HEK293 (cell line): ENCODE measurements around the gene STX2.

ENCODE experiments used
- ZNF202 ChIP-seq: fragments of 450-650 bp; formaldehyde crosslinking; IDR thresholded peaks from 2 replicates; pipeline ENCODE4 v1.5.1; 2016; ENCODE audit warnings: missing biosample characterization, missing genetic modification characterization, borderline replicate concordance
- ZNF324 ChIP-seq: fragments of 450-650 bp; formaldehyde crosslinking; IDR thresholded peaks from 2 replicates; pipeline ENCODE4 v1.5.1; 2016; ENCODE audit warnings: missing biosample characterization, missing genetic modification characterization
- TF ChIP-seq, protein P1 (sequence below): fragments of 450-650 bp; formaldehyde crosslinking; IDR thresholded peaks from 2 replicates; pipeline ENCODE4 v1.5.1; 2016; ENCODE audit warnings: missing biosample characterization, missing genetic modification characterization
- TF ChIP-seq, protein P2 (sequence below): fragments of 450-650 bp; formaldehyde crosslinking; IDR thresholded peaks from 2 replicates; pipeline ENCODE4 v1.5.1; 2016; ENCODE audit warnings: missing biosample characterization, missing genetic modification characterization
- TF ChIP-seq, protein P3 (sequence below): fragments of 450-650 bp; formaldehyde crosslinking; IDR thresholded peaks from 2 replicates; pipeline ENCODE4 v1.5.1; 2016; ENCODE audit warnings: missing biosample characterization, missing genetic modification characterization

DNA sequence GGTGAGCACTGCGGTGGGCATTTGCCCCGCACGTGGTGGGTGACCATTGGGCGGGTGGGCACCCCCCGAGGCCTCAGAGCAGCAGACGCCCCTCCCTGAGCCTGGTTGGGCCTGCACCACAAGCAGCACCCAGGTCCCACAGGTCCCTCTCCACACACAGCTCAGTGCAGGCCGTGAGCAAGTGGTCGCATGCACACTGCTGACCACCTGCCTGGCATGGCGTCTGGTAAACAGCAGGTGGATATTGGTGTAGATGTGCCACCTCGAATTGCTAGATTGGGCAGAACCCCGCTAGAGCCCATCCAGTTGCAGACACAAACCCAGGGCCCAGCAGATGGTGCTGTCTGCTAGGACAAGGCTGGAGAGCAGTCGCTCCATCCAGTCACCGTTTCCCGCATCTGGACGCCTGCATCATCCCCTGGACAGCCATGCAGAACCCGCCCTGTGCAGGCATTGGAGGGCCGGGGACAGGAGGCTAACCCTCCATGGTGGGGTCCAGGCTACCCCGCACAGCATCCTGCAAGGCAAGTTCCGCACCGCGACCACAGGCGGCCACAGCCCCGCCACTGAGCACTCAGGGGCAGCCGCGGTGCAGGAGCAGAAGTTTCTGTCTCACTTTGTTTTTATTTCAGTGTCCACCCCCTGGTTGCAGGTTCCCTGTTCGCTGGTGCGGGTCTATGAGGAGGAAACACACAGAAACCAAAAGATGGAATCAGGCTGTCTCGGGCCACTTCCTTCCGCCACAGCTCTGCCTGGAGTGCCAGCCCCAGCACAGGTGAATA lies 77.3 kb downstream of the STX2 start:
- TF ChIP-seq, protein P1, sequence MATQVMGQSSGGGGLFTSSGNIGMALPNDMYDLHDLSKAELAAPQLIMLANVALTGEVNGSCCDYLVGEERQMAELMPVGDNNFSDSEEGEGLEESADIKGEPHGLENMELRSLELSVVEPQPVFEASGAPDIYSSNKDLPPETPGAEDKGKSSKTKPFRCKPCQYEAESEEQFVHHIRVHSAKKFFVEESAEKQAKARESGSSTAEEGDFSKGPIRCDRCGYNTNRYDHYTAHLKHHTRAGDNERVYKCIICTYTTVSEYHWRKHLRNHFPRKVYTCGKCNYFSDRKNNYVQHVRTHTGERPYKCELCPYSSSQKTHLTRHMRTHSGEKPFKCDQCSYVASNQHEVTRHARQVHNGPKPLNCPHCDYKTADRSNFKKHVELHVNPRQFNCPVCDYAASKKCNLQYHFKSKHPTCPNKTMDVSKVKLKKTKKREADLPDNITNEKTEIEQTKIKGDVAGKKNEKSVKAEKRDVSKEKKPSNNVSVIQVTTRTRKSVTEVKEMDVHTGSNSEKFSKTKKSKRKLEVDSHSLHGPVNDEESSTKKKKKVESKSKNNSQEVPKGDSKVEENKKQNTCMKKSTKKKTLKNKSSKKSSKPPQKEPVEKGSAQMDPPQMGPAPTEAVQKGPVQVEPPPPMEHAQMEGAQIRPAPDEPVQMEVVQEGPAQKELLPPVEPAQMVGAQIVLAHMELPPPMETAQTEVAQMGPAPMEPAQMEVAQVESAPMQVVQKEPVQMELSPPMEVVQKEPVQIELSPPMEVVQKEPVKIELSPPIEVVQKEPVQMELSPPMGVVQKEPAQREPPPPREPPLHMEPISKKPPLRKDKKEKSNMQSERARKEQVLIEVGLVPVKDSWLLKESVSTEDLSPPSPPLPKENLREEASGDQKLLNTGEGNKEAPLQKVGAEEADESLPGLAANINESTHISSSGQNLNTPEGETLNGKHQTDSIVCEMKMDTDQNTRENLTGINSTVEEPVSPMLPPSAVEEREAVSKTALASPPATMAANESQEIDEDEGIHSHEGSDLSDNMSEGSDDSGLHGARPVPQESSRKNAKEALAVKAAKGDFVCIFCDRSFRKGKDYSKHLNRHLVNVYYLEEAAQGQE (tag by site-specific recombination), result no peak
- TF ChIP-seq ZNF202 (tag by site-specific recombination) (no peak), ZNF324 (no peak)
- TF ChIP-seq, protein P2, sequence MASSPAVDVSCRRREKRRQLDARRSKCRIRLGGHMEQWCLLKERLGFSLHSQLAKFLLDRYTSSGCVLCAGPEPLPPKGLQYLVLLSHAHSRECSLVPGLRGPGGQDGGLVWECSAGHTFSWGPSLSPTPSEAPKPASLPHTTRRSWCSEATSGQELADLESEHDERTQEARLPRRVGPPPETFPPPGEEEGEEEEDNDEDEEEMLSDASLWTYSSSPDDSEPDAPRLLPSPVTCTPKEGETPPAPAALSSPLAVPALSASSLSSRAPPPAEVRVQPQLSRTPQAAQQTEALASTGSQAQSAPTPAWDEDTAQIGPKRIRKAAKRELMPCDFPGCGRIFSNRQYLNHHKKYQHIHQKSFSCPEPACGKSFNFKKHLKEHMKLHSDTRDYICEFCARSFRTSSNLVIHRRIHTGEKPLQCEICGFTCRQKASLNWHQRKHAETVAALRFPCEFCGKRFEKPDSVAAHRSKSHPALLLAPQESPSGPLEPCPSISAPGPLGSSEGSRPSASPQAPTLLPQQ (tag by site-specific recombination), result no peak
- TF ChIP-seq, protein P3, sequence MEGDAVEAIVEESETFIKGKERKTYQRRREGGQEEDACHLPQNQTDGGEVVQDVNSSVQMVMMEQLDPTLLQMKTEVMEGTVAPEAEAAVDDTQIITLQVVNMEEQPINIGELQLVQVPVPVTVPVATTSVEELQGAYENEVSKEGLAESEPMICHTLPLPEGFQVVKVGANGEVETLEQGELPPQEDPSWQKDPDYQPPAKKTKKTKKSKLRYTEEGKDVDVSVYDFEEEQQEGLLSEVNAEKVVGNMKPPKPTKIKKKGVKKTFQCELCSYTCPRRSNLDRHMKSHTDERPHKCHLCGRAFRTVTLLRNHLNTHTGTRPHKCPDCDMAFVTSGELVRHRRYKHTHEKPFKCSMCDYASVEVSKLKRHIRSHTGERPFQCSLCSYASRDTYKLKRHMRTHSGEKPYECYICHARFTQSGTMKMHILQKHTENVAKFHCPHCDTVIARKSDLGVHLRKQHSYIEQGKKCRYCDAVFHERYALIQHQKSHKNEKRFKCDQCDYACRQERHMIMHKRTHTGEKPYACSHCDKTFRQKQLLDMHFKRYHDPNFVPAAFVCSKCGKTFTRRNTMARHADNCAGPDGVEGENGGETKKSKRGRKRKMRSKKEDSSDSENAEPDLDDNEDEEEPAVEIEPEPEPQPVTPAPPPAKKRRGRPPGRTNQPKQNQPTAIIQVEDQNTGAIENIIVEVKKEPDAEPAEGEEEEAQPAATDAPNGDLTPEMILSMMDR (tag by site-specific recombination), result peak; percentile 73
